Measurements from ENCODE around the gene ALPP.
"Not testable (repeated sequence)": the region's sequence is repeated elsewhere in the genome, so short reads cannot be mapped to it uniquely, and the experiment has no call there.

GRCh38 chr2:232394431-232394830 lies 15.9 kb downstream of the ALPP start:
- TF ChIP-seq USF2 (IDR thresholded peaks at IDR 0.05; ENCODE audit: low read depth, low read length); USF2 (CRISPR knock-in tag; IDR thresholded peaks at IDR 0.05; ENCODE audit: borderline replicate concordance); ZNF562 (CRISPR knock-in tag; IDR thresholded peaks at IDR 0.05; ENCODE audit: borderline replicate concordance); RAD21 (CRISPR knock-in tag; IDR thresholded peaks at IDR 0.05); ZNF430 (CRISPR knock-in tag; IDR thresholded peaks at IDR 0.05); ZNF598 (CRISPR knock-in tag; IDR thresholded peaks at IDR 0.05; ENCODE audit: borderline replicate concordance); ZBTB1 (CRISPR knock-in tag; IDR thresholded peaks at IDR 0.05; ENCODE audit: borderline replicate concordance); CTCF (CRISPR knock-in tag; IDR thresholded peaks at IDR 0.05); ZBTB43 (CRISPR knock-in tag; conservative IDR thresholded peaks at IDR 0.05); RFXAP (CRISPR knock-in tag; IDR thresholded peaks at IDR 0.05; ENCODE audit: borderline replicate concordance): not testable (repeated sequence)
- TF ChIP-seq EZH2 (conservative IDR thresholded peaks at IDR 0.05; ENCODE audit: low read depth, low read length) = peak; percentile 93
